ENCODE results near the gene IDUA.
"Not testable (repeated sequence)": the region's sequence is repeated elsewhere in the genome, so short reads cannot be mapped to it uniquely, and the experiment has no call there.

IDUA gene

DNA sequence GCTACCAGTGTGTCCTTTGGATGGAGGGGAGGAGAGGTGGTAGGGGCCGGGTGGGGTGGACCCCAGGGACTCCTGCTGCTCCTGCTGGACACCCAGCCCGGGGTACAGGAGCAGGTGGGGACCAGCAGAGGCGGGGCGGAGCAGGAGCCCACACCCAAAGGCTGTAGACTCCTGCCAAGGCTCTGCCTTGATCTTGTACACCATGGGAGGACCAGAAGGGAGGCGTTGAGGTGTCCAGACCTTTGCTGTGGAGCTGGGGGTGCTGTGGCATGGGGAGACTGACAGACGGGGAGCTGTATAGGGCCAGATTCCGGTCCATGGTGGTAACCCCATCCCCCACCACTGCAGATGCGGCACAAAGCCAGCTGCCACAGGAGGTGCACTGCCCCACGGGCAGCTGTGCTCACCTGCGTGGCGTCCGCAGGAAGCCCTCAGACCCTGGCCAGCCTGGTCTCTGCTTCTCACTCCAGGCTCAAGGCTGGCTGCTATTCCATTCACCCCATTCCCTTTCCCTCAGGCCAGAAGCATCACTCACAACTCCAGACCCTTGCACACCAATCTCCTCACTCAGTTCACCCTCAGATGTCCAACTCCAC, 11.3 kb downstream of the IDUA start:
- Histone ChIP-seq H3K9ac (ENCODE audit: low read length) (no peak overlapping the region), H3K36me3 (ENCODE audit: control insufficient read depth, insufficient read depth, low read length) (no peaks in the 10 kb centered on the region), H3K4me1 (ENCODE audit: control insufficient read depth, insufficient read depth, low read length) (no peaks in the 10 kb centered on the region), H3K27me3 (ENCODE audit: control insufficient read depth, insufficient read depth, low read length) (peaks cover 42% of the 10 kb centered on the region), H3K27ac (ENCODE audit: low read depth, low read length) (no peak overlapping the region), H3K4me3 (ENCODE audit: low read length) (no peak overlapping the region)

DNA sequence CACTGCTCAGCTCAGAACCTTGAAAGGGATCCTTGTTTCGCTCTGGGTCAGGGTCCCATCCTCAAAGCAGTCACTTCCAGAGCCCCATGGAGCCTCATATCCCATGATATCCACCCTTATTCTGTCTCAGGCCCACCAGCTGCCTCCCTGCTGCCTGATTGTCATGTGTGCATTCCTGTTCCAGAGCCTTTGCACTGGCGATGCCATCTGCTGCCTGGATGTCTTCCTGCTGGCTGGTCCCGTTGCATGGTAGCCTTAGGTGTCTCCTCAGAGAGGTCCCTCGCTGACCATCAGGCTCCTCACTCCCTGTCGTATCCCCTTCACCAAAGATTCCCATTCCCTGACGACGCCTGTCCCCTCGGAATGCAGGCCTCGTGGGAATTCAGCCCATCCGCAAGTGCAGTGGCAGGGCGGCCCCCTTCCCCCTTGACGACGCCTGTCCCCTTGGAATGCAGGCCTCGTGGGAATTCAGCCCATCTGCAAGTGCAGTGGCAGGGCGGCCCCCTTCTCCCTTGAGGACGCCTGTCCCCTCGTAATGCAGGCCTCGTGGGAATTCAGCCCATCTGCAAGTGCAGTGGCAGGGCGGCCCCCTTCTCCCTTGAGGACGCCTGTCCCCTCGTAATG, 12.5 kb downstream of the IDUA start:
- H3K27me3 ChIP-seq (ENCODE audit: control insufficient read depth, insufficient read depth, low read length), result peaks cover 45% of the 10 kb centered on the region

DNA sequence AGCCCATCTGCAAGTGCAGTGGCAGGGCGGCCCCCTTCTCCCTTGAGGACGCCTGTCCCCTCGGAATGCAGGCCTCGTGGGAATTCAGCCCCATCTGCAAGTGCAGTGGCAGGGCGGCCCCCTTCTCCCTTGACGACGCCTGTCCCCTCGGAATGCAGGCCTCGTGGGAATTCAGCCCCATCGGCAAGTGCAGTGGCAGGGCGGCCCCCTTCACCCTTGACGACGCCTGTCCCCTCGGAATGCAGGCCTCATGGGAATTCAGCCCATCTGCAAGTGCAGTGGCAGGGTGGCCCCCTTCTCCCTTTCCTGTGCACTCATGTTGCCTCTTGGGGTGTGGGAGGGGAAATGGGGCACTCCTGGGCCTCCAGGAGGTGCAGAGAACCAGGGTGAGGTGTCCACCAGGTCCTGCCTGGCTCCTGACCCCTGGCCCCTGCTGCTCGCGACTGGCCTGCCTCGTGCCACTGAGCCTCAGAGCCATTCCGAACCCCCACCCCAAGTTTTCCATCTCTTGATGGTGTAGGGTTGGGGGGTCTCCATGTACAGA, 13.1 kb downstream of the IDUA start:
- H3K9ac ChIP-seq (ENCODE audit: low read length), result no peak overlapping the region
- H3K36me3 ChIP-seq (ENCODE audit: control insufficient read depth, insufficient read depth, low read length), result no peaks in the 10 kb centered on the region
- H3K4me1 ChIP-seq (ENCODE audit: control insufficient read depth, insufficient read depth, low read length), result no peaks in the 10 kb centered on the region
- no peak overlapping the region for H3K27ac ChIP-seq (ENCODE audit: low read depth, low read length)
- no peak overlapping the region for H3K4me3 ChIP-seq (ENCODE audit: low read length)
- peaks cover 50% of the 10 kb centered on the region for H3K27me3 ChIP-seq (ENCODE audit: control insufficient read depth, insufficient read depth, low read length)

More for the DNA sequence above, 12.5 kb downstream of the IDUA start:
- H3K27ac ChIP-seq (ENCODE audit: low read depth, low read length); H3K4me1 ChIP-seq (ENCODE audit: control insufficient read depth, insufficient read depth, low read length); H3K4me3 ChIP-seq (ENCODE audit: low read length); H3K9ac ChIP-seq (ENCODE audit: low read length); H3K36me3 ChIP-seq (ENCODE audit: control insufficient read depth, insufficient read depth, low read length): not testable (repeated sequence)

DNA sequence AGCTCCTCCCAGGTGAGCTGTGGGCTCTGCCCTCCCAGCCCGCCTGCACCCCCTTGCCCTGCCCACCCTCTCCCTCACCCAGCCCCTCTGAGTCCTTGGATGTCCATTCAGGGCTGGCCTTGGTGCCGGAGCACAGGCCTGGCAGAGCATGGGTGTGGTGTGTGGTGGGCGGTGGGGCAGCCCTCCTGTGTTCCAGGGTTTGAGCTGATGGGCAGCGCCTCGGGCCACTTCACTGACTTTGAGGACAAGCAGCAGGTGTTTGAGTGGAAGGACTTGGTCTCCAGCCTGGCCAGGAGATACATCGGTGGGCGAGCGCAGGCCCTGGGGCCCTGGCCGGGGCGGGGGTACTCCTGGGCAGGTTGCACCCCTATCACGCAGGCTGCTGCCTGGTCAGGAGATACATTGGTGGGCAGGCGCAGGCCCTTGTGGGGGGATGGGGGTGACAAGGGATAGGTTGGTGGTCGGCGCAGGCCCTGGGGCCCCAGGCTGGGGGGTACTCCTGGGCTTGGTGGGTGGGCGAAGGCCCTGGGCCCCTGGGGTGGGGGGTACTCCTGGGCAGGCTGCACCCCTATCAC, 13.9 kb downstream of the IDUA start:
- peaks cover 57% of the 10 kb centered on the region for H3K27me3 ChIP-seq (ENCODE audit: control insufficient read depth, insufficient read depth, low read length)
- H3K36me3 ChIP-seq (ENCODE audit: control insufficient read depth, insufficient read depth, low read length), result no peaks in the 10 kb centered on the region
- H3K9ac ChIP-seq (ENCODE audit: low read length), result no peak overlapping the region
- no peaks in the 10 kb centered on the region for H3K4me1 ChIP-seq (ENCODE audit: control insufficient read depth, insufficient read depth, low read length)
- H3K4me3 ChIP-seq (ENCODE audit: low read length), result no peak overlapping the region
- H3K27ac ChIP-seq (ENCODE audit: low read depth, low read length), result no peak overlapping the region

GRCh38 chr4:1001561-1002130, 14.8 kb downstream of the IDUA start:
- no peak overlapping the region for H3K9ac ChIP-seq (ENCODE audit: low read length)
- H3K27ac ChIP-seq (ENCODE audit: low read depth, low read length), result no peak overlapping the region
- peaks cover 53% of the 10 kb centered on the region for H3K27me3 ChIP-seq (ENCODE audit: control insufficient read depth, insufficient read depth, low read length)
- H3K4me3 ChIP-seq (ENCODE audit: low read length), result no peak overlapping the region
- no peaks in the 10 kb centered on the region for H3K36me3 ChIP-seq (ENCODE audit: control insufficient read depth, insufficient read depth, low read length)
- no peaks in the 10 kb centered on the region for H3K4me1 ChIP-seq (ENCODE audit: control insufficient read depth, insufficient read depth, low read length)

- H3K9ac ChIP-seq (ENCODE audit: low read length), result no peak overlapping the region
- no peaks in the 10 kb centered on the region for H3K36me3 ChIP-seq (ENCODE audit: control insufficient read depth, insufficient read depth, low read length)
- H3K4me1 ChIP-seq (ENCODE audit: control insufficient read depth, insufficient read depth, low read length), result no peaks in the 10 kb centered on the region
- peaks cover 52% of the 10 kb centered on the region for H3K27me3 ChIP-seq (ENCODE audit: control insufficient read depth, insufficient read depth, low read length)
- H3K27ac ChIP-seq (ENCODE audit: low read depth, low read length), result no peak overlapping the region
- H3K4me3 ChIP-seq (ENCODE audit: low read length), result no peak overlapping the region
These were observed 15.3 kb downstream of the IDUA start for GRCh38 chr4:1002131-1002630.

- no peak overlapping the region for H3K9ac ChIP-seq (ENCODE audit: low read length)
- no peaks in the 10 kb centered on the region for H3K4me1 ChIP-seq (ENCODE audit: control insufficient read depth, insufficient read depth, low read length)
- H3K4me3 ChIP-seq (ENCODE audit: low read length), result no peak overlapping the region
- peaks cover 48% of the 10 kb centered on the region for H3K27me3 ChIP-seq (ENCODE audit: control insufficient read depth, insufficient read depth, low read length)
- H3K36me3 ChIP-seq (ENCODE audit: control insufficient read depth, insufficient read depth, low read length), result no peaks in the 10 kb centered on the region
- H3K27ac ChIP-seq (ENCODE audit: low read depth, low read length), result no peak overlapping the region
These were observed 15.9 kb downstream of the IDUA start for GRCh38 chr4:1002631-1003251.

GRCh38 chr4:1003271-1004070, 16.6 kb downstream of the IDUA start:
- Histone ChIP-seq H3K4me3 (ENCODE audit: low read length) (no peak overlapping the region), H3K36me3 (ENCODE audit: control insufficient read depth, insufficient read depth, low read length) (no peaks in the 10 kb centered on the region), H3K27ac (ENCODE audit: low read depth, low read length) (no peak overlapping the region), H3K27me3 (ENCODE audit: control insufficient read depth, insufficient read depth, low read length) (peaks cover 49% of the 10 kb centered on the region), H3K4me1 (ENCODE audit: control insufficient read depth, insufficient read depth, low read length) (no peaks in the 10 kb centered on the region), H3K9ac (ENCODE audit: low read length) (no peak overlapping the region)

DNA sequence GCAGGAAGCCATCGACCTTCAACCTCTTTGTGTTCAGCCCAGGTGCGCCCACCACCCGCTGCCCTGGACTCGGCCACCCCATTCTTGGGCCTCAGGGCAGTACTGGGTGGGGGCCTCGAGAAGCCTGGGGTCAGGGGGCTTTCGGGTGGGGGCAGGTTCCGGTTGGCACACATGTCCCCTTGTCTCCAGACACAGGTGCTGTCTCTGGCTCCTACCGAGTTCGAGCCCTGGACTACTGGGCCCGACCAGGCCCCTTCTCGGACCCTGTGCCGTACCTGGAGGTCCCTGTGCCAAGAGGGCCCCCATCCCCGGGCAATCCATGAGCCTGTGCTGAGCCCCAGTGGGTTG, 17.2 kb downstream of the IDUA start:
- Histone ChIP-seq H3K36me3 (ENCODE audit: control insufficient read depth, insufficient read depth, low read length) (no peaks in the 10 kb centered on the region), H3K4me1 (ENCODE audit: control insufficient read depth, insufficient read depth, low read length) (peaks cover 2% of the 10 kb centered on the region), H3K27ac (ENCODE audit: low read depth, low read length) (no peak overlapping the region), H3K27me3 (ENCODE audit: control insufficient read depth, insufficient read depth, low read length) (peaks cover 47% of the 10 kb centered on the region), H3K4me3 (ENCODE audit: low read length) (no peak overlapping the region), H3K9ac (ENCODE audit: low read length) (no peak overlapping the region)

DNA sequence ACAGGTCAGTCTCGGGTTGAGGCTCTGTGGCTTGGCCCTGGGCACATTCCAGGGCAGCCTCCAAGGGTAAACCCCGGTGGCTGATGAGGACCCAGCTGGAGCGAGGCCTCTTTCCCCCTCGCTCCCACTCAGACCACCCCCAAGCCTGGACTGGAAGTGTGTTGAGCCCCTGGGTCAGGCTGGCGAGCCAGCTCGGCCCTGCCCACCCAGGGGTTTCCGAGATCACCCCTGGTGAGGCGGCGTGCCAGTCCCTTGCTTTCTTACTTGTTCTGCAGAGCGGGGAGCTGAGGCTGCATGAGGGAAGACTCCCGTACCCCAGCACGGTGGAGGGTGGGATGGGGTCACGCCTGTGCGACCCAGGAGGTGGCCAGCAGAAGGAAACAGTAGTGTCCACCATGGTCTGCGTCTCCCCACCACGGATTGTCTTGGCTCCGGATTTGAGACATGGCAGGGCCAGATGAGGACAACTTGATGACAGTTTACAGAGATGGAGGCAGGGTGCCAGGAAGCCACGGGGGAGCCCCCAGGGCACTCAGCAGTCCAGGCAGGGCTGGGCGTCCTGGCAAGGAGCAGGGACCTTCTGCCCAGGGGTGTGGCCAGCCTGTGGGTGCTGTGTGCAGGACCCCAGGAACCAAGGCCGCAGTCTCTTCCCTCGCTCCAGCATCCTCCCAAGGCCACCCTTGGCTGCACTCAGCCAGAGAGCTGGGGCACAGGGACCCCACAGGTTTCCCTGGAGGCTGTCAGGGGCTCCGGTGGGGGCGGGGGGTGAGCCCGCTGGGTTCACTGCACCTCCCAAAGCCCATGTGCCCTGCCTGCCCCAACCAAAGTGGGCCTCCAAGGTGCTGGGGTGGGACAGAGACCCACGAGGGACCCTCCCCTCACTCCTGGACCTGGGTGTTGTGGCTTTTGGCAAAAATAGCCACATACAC, 18.0 kb downstream of the IDUA start:
- peaks cover 46% of the 10 kb centered on the region for H3K27me3 ChIP-seq (ENCODE audit: control insufficient read depth, insufficient read depth, low read length)

DNA sequence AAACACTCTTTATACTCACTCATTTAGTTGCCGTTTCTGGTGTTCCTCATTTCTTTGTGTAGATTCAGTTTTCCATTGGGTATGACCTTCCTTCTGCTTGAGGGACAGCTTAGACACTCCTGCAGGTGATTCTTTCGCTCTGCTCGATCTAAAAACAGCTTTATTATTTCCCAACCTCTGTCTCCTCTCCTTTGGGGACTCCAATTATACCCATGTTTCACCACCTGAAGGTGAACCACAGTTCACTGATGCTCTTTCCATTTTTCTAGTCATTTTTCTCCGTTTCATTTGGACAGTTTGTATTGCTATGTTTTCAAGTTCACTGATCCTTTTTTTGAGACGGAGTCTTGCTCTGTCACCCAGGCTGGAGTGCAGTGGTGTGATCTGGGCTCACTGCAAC, 20.0 kb downstream of the IDUA start:
- Histone ChIP-seq H3K36me3 (ENCODE audit: control insufficient read depth, insufficient read depth, low read length) (no peaks in the 10 kb centered on the region), H3K4me1 (ENCODE audit: control insufficient read depth, insufficient read depth, low read length) (peaks cover 6% of the 10 kb centered on the region), H3K27me3 (ENCODE audit: control insufficient read depth, insufficient read depth, low read length) (peaks cover 31% of the 10 kb centered on the region), H3K27ac (ENCODE audit: low read depth, low read length) (no peak overlapping the region), H3K9ac (ENCODE audit: low read length) (no peak overlapping the region), H3K4me3 (ENCODE audit: low read length) (no peak overlapping the region)

More for the DNA sequence above, 18.0 kb downstream of the IDUA start:
- no peak overlapping the region for H3K27ac ChIP-seq (ENCODE audit: low read depth, low read length)
- H3K4me1 ChIP-seq (ENCODE audit: control insufficient read depth, insufficient read depth, low read length), result peaks cover 4% of the 10 kb centered on the region
- H3K36me3 ChIP-seq (ENCODE audit: control insufficient read depth, insufficient read depth, low read length), result no peaks in the 10 kb centered on the region
- no peak overlapping the region for H3K9ac ChIP-seq (ENCODE audit: low read length)
- H3K4me3 ChIP-seq (ENCODE audit: low read length), result no peak overlapping the region

Measured in rectal smooth muscle tissue (tissue), 1 donor.